Measurements from ENCODE around the gene STKLD1.
"Not testable (repeated sequence)": the region's sequence is repeated elsewhere in the genome, so short reads cannot be mapped to it uniquely, and the experiment has no call there.

Gene STKLD1

GRCh38 chr9:133382507-133383141 lies 6.5 kb downstream of the STKLD1 start:
- DNase-seq (ENCODE audit: low read depth in 3 of 3, low spot score in 1 of 3) = no peak

GRCh38 chr9:133383438-133383837 lies 7.3 kb downstream of the STKLD1 start:
- DNase-seq (ENCODE audit: low read depth in 3 of 3, low spot score in 1 of 3) = no peak

- DNase-seq (ENCODE audit: low read depth in 3 of 3, low spot score in 1 of 3) = no peak
Observed at GRCh38 chr9:133384736-133385321, 8.7 kb downstream of the STKLD1 start.

- no peak for DNase-seq (ENCODE audit: low read depth in 3 of 3, low spot score in 1 of 3)
Observed at GRCh38 chr9:133385452-133385851, 9.3 kb downstream of the STKLD1 start.

- DNase-seq (ENCODE audit: low read depth in 3 of 3, low spot score in 1 of 3) = no peak
Observed at GRCh38 chr9:133386338-133386737, 10.2 kb downstream of the STKLD1 start.

GRCh38 chr9:133387680-133388079 lies 11.5 kb downstream of the STKLD1 start:
- DNase-seq (ENCODE audit: low read depth in 3 of 3, low spot score in 1 of 3) = no peak

DNA sequence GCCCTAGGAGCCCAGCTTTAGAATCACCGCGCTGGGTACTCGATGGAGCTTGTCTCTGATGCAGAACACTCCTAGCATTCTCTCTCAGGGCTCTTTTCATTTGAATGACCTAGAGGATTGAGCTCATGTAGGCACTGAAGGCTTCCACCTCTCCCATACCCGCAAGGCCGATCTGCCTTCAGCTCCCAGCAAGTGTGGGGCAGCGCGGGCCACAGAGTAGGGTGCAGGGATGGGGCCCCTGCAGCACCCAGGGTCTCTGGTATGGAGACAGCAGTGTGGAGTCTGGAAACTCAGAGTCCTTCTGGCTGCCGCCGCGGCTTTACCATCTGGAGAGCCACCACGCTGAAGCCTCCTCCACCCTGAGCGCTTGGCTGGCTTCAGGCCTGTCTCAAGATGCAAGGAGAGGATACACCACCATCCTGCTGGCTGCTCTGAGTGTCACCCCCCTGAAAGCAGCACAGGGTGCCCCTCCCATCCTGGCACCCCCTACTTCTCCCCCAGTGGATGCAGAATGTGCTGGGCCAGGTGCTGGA lies 12.9 kb downstream of the STKLD1 start:
- DNase-seq (ENCODE audit: low read depth in 3 of 3, low spot score in 1 of 3) = no peak

DNA sequence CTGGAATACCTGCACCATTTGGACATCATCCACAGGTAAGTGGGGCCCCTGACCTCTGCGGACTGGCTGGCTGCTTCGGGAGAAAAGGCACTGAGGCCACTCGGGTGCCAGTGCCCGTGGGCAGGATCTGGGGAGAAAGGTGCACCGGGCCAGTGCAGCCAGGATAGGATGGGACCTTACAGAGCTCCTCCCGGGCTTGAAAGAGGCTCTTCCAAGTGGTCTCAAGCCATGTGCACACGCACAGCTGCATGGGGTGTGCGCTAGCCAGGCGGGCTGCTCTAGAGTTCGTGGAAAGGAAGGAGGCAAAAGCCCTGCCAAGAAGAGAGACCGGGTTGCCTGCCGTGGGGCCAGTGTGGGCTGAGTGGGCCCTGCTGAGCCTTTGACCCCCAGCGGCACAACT lies 13.4 kb downstream of the STKLD1 start:
- no peak for DNase-seq (ENCODE audit: low read depth in 3 of 3, low spot score in 1 of 3)

GRCh38 chr9:133390713-133391112 lies 14.5 kb downstream of the STKLD1 start:
- no peak for DNase-seq (ENCODE audit: low read depth in 3 of 3, low spot score in 1 of 3)

DNA sequence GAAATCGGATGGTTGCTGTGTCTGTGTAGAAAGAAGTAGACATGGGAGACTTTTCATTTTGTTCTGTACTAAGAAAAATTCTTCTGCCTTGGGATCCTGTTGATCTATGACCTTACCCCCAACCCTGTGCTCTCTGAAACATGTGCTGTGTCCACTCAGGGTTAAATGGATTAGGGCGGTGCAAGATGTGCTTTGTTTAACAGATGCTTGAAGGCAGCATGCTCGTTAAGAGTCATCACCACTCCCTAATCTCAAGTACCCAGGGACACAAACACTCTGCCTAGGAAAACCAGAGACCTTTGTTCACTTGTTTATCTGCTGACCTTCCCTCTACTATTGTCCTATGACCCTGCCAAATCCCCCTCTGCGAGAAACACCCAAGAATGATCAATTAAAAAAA lies 15.3 kb downstream of the STKLD1 start:
- not testable (repeated sequence) for DNase-seq (ENCODE audit: low read depth in 3 of 3, low spot score in 1 of 3)

DNA sequence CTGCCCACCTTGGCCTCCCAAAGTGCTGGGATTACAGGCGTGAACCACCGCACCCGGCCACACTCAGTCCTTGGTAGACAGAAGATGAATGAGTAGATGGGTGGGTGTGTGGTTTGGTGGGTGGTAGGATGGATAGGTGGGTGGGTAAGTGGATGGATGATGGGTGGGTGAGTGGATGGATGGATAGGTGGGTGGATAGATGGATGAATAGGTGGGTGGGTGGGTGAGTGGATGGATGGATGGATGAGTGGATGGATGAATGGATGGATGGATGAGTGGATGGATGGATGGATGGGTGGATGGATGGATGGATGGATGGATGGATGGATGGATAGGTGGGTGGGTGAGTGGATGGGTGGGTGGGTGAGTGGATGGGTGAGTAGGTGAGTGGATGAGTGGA lies 16.1 kb downstream of the STKLD1 start:
- DNase-seq (ENCODE audit: low read depth in 3 of 3, low spot score in 1 of 3) = not testable (repeated sequence)

- DNase-seq (ENCODE audit: low read depth in 3 of 3, low spot score in 1 of 3) = no peak
Observed at GRCh38 chr9:133393399-133393798, 17.2 kb downstream of the STKLD1 start.

DNA sequence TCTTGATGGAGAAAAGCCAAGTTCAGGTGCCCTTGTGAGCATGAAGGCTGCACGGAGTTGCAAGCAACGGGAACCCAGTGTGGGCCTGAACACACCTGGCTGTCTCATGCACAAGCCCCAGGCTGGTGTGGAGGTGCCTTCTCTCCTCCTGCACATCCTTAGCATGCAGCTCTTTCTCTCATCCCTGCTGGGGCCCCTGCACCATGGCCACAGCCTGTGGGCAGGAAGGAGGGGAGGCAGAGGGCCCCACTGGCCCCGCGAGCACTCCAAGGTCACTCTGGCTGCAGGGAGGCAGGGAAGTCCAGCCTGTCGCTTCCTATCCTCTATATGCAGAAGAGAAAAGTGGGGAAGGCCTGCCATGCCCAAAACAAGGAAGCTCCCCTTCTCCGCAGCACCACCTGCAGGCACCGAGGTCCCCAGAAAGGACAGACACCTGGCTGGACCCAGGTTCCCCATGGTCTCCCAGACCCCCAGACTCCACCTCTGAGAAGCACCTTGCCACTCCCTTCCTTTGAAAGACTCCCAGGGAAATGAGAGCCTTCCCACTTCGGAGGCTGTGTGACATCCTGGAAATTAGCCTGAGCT lies 18.6 kb downstream of the STKLD1 start:
- DNase-seq (ENCODE audit: low read depth in 3 of 3, low spot score in 1 of 3) = no peak

DNA sequence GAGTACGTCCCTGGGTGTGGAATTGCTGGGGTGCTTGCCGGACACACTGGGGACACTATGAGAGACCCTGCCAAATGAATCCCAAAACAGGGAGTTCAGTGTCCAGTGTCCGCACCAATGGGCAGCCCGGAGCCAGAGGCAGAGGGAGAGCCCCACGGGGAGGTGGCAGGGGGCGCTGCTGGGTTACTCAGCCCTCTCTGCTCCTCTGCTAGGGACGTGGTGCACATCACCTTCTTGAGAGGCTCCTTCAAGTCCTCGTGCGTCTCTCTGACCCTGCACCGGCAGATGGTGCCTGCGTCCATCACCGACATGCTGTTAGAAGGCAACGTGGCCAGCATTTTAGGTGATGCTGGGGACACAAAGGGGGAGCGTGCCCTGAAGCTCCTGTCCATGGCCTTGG lies 20.8 kb downstream of the STKLD1 start:
- no peak for DNase-seq (ENCODE audit: low read depth in 3 of 3, low spot score in 1 of 3)

- DNase-seq (ENCODE audit: low read depth in 3 of 3, low spot score in 1 of 3) = no peak
Observed at GRCh38 chr9:133397370-133397769, 21.2 kb downstream of the STKLD1 start.

GRCh38 chr9:133397895-133398294 lies 21.7 kb downstream of the STKLD1 start:
- no peak for DNase-seq (ENCODE audit: low read depth in 3 of 3, low spot score in 1 of 3)

DNA sequence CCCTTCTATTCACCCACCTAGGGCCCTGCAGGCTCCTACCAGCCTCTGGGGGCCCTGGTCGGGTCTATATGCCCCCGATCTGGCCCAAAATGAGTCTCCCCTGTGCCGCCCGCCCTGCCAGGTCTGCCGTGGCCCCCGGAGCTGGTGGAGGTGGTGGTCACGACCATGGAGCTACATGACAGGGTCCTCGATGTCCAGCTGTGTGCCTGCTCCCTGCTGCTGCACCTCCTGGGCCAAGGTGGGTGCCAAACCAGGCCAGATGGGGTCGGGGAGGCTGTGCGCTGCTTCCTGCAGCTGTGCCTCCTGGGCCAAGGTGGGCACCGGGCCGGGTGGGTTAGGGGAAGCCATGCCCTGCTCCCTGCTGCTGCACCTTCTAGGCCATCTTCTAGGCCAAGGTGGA lies 24.1 kb downstream of the STKLD1 start:
- DNase-seq (ENCODE audit: low read depth in 3 of 3, low spot score in 1 of 3) = no peak

DNA sequence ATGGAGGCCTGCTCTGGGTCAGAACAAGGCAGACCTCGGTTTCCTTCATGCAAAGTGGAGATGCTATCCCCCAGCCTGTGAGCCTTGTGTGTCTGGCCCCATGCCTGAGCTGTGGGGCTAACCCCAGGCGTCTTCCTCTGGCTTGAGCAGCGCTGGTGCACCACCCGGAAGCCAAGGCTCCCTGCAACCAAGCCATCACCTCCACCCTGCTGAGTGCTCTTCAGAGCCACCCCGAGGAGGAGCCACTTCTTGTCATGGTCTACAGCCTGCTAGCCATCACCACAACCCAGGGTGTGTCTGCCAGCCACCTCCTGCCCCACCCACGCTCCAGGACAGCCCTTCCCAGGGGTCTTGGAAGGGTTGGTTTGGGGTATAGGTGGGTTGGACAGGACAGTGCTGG lies 25.4 kb downstream of the STKLD1 start:
- no peak for DNase-seq (ENCODE audit: low read depth in 3 of 3, low spot score in 1 of 3)

- DNase-seq (ENCODE audit: low read depth in 3 of 3, low spot score in 1 of 3) = no peak
Observed at GRCh38 chr9:133402689-133403088, 26.5 kb downstream of the STKLD1 start.

DNA sequence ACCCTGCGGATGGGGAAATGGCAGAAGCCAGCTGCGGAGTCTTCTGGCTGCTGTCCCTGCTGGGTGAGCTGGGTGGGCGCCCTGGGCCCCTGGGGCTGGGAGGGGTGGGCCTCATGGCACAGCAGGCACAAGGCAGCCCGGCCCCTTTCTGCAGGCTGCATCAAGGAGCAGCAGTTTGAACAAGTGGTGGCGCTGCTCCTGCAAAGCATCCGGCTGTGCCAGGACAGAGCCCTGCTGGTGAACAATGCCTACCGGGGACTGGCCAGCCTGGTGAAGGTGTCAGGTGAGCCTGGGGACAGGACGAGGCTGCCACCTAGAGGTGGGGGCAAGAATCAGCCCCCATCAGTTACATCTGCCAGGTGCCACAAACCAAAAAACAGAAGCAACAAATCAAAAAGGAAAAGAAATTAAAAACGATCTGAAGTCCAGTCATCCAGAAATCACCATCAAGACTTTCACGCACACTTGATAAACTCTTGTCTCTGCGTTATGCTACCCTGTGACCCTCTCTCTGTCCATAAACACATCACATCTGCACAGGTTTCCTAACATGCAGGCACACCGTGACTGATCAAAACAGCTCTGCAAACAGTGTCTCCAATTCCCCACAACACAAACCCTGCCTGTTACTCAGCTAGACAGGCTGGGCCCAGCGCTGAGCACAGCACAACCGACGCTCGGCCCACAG lies 27.7 kb downstream of the STKLD1 start:
- DNase-seq (ENCODE audit: low read depth in 3 of 3, low spot score in 1 of 3) = peak; percentile 21 to 46 (median 46)

DNA sequence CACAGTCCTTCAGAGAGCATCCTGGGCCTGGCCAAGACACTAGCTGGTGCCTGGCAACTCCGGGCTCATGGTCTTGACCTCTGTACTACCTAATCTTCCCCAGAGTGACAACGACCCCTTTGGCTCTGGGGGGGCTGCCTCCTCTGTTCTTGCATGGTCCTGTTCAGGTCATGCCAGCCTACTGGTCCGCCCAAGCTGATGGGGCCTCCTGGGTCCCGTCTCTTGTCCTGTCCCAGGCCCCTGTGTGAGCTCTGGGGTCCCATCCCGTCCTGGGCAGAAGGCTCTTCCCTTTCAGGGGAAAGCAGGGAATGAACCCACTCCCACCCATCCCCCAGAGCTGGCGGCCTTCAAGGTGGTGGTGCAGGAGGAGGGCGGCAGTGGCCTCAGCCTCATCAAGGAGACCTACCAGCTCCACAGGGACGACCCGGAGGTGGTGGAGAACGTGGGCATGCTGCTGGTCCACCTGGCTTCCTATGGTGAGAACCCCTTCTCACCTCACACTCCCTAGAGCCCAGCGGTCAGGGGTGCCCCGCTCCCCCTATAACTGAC lies 28.4 kb downstream of the STKLD1 start:
- no peak for DNase-seq (ENCODE audit: low read depth in 3 of 3, low spot score in 1 of 3)
